ENCODE data around the gene DDX42. TPM values are rescaled to one million over a fixed set of nuclear protein-coding genes. Genes with fewer than 3 reads are reported as not detected.

Gene DDX42
- total and polyA plus RNA-seq, 2 of the 13 experiments (the other 11 are each of a cell fraction or from before 2014, with no cell fraction given): 87.2 to 92.9 TPM

DNA sequence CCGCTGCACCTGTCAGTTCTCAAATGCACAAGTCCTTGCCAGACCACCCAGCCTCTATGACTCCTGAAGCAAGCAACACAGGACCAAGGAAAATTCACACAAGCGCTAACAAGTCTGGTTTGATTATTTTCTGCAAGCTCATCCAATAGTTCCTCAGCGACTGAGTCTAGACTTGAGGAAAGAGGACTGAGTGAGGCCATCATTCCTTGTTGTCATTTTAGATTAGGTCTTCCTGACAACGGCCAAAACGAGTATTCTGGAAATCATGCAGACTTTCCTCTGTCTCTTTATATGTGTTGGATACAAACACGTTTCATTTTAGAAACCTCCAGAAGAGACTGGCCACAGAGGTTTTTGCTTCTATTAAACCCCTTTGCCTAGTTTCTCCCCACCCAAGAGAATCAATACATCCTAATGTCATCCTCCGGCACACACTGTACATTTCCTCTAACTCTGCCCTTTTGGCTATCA lies 1.1 kb upstream of the DDX42 start (continued):
- TF ChIP-seq NFIB (CRISPR knock-in tag; IDR thresholded peaks at IDR 0.05; ENCODE audit: borderline replicate concordance) (0 out of 2 replicates have a peak, but pooled peaks have one; percentile 75), FOXJ3 (CRISPR knock-in tag; IDR thresholded peaks at IDR 0.05; ENCODE audit: borderline replicate concordance) (no peak), RORA (CRISPR knock-in tag; IDR thresholded peaks at IDR 0.05) (no peak), RNF219 (CRISPR knock-in tag; IDR thresholded peaks at IDR 0.05) (0 out of 2 replicates have a peak, but pooled peaks have one; percentile 34), BATF2 (CRISPR knock-in tag; IDR thresholded peaks at IDR 0.05) (no peak), PLRG1 (conservative IDR thresholded peaks at IDR 0.05) (no peak), ZSCAN9 (CRISPR knock-in tag; IDR thresholded peaks at IDR 0.05; ENCODE audit: borderline replicate concordance) (no peak), ZNF816 (CRISPR knock-in tag; IDR thresholded peaks at IDR 0.05; ENCODE audit: borderline replicate concordance) (0 out of 2 replicates have a peak, but pooled peaks have one; percentile 10), ZNF446 (CRISPR knock-in tag; IDR thresholded peaks at IDR 0.05) (peak; percentile 66; the same call in 1 of the 2 replicates), SOX5 (CRISPR knock-in tag; IDR thresholded peaks at IDR 0.05; ENCODE audit: borderline replicate concordance) (no peak), KLF6 (CRISPR knock-in tag; IDR thresholded peaks at IDR 0.05) (no peak), ZNF547 (CRISPR knock-in tag; IDR thresholded peaks at IDR 0.05) (no peak), ONECUT2 (CRISPR knock-in tag; IDR thresholded peaks at IDR 0.05) (no peak), ZNF282 (IDR thresholded peaks at IDR 0.05; ENCODE audit: partially characterized antibody) (no peak), HMGA1 (CRISPR knock-in tag; conservative IDR thresholded peaks at IDR 0.05) (no peak), MLX (CRISPR knock-in tag; IDR thresholded peaks at IDR 0.05) (no peak), ATF7 (IDR thresholded peaks at IDR 0.05) (no peak), ATF7 (CRISPR knock-in tag; IDR thresholded peaks at IDR 0.05) (no peak), ZBTB38 (CRISPR knock-in tag; IDR thresholded peaks at IDR 0.05) (no peak), ZNF850 (CRISPR knock-in tag; conservative IDR thresholded peaks at IDR 0.05) (no peak), NFATC3 (CRISPR knock-in tag; IDR thresholded peaks at IDR 0.05) (no peak), SNAI1 (CRISPR knock-in tag; IDR thresholded peaks at IDR 0.05; ENCODE audit: borderline replicate concordance) (no peak), ZNF879 (CRISPR knock-in tag; IDR thresholded peaks at IDR 0.05) (no peak), ZNF768 (CRISPR knock-in tag; IDR thresholded peaks at IDR 0.05) (no peak), ZSCAN20 (CRISPR knock-in tag; IDR thresholded peaks at IDR 0.05; ENCODE audit: borderline replicate concordance) (no peak)
- TF ChIP-seq, protein P1, sequence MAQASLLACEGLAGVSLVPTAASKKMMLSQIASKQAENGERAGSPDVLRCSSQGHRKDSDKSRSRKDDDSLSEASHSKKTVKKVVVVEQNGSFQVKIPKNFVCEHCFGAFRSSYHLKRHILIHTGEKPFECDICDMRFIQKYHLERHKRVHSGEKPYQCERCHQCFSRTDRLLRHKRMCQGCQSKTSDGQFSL (CRISPR knock-in tag; IDR thresholded peaks at IDR 0.05): no peak
- TF ChIP-seq, protein P2, sequence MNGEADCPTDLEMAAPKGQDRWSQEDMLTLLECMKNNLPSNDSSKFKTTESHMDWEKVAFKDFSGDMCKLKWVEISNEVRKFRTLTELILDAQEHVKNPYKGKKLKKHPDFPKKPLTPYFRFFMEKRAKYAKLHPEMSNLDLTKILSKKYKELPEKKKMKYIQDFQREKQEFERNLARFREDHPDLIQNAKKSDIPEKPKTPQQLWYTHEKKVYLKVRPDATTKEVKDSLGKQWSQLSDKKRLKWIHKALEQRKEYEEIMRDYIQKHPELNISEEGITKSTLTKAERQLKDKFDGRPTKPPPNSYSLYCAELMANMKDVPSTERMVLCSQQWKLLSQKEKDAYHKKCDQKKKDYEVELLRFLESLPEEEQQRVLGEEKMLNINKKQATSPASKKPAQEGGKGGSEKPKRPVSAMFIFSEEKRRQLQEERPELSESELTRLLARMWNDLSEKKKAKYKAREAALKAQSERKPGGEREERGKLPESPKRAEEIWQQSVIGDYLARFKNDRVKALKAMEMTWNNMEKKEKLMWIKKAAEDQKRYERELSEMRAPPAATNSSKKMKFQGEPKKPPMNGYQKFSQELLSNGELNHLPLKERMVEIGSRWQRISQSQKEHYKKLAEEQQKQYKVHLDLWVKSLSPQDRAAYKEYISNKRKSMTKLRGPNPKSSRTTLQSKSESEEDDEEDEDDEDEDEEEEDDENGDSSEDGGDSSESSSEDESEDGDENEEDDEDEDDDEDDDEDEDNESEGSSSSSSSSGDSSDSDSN (CRISPR knock-in tag; IDR thresholded peaks at IDR 0.05): no peak
- TF ChIP-seq, protein P3, sequence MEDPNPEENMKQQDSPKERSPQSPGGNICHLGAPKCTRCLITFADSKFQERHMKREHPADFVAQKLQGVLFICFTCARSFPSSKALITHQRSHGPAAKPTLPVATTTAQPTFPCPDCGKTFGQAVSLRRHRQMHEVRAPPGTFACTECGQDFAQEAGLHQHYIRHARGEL (CRISPR knock-in tag; IDR thresholded peaks at IDR 0.05): no peak
